Activated naive CD4-positive, alpha-beta T cell treated with anti-CD3 and anti-CD28 coated beads, Interleukin-2, amount 50 U/mL, for 72 hours (primary cell): ENCODE results near the gene CLEC4M. TPM values are rescaled to one million over a fixed set of nuclear protein-coding genes. Genes with fewer than 3 reads are reported as not detected.
"Not testable (repeated sequence)": the region's sequence is repeated elsewhere in the genome, so short reads cannot be mapped to it uniquely, and the experiment has no call there.

Experiments
- ATAC-seq, 2 donors: fragments of 150-1000 bp; cut with Tn5 transposase; 2 replicates each; pipeline ENCODE4 v1.10.0; 2021; ENCODE audit warnings: mild to moderate bottlenecking in 2 of 2, moderate library complexity in 2 of 2
- DNase-seq, 2 donors: peaks; one replicate each; pipeline ENCODE4 v3.0.0; 2021 to 2022; ENCODE audit warnings: low spot score in 2 of 2
- H3K27ac Mint-ChIP-seq, 2 donors: one replicate each; pipeline ENCODE4 v1.8.0; 2022; ENCODE audit warnings: mild to moderate bottlenecking in 2 of 2, mixed read lengths in 2 of 2
- H3K36me3 Mint-ChIP-seq, 2 donors: one replicate each; pipeline ENCODE4 v1.8.0; 2022; ENCODE audit warnings: mixed read lengths in 2 of 2
- H3K9me3 Mint-ChIP-seq, 2 donors: one replicate each; pipeline ENCODE4 v1.8.0; 2022; ENCODE audit warnings: mixed read lengths in 2 of 2
- total RNA-seq, 2 donors: library from RNA; stranded (reverse); gene quantifications; one replicate each; pipeline ENCODE4 v1.2.3, GENCODE V29; 2022

The CLEC4M gene
- total RNA-seq, 2 donors from 2014 or later, result not detected

GRCh38 chr19:7787141-7787540 is 24.1 kb downstream of the CLEC4M start:
- DNase-seq (no peak), ATAC-seq (no peak)
- H3K36me3 Mint-ChIP-seq, result peaks cover 6 to 8% of the 10 kb centered on the region in 2 donors
- H3K9me3 Mint-ChIP-seq, result peaks cover 0 to 6% of the 10 kb centered on the region in 2 donors
- H3K27ac Mint-ChIP-seq, result no peak overlapping the region

DNA sequence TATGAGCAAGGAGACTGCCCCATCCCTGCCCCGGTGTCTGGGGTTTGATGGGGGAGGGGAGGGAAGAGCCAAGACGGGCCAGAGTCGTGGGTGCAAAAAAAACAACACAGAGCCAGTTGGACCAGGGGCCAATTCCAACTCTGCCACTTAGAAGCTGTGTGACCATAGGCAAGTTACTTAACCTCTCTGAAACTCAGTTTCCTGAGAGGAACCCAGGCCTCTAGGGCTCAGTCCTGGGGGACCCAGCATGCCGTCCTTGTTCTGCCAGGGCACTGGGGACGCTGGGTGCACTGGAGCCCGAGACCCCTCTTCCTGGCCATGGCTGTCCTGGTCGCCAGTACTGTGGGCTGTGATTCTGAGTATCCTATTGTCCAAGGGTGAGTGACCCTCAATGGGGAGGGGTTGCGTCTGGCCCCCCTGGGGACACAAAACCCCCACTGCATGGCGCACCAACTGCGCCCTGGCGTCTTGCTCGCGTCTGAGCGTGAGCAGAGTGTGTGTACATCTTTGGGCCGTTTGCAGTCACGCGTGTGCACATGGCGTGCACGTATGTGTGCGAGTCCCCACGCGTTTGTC is 24.6 kb downstream of the CLEC4M start:
- ATAC-seq (no peak), DNase-seq (no peak)
- H3K36me3 Mint-ChIP-seq, result peaks cover 6 to 8% of the 10 kb centered on the region in 2 donors
- no peak overlapping the region for H3K27ac Mint-ChIP-seq
- H3K9me3 Mint-ChIP-seq, result peaks cover 0 to 6% of the 10 kb centered on the region in 2 donors

DNA sequence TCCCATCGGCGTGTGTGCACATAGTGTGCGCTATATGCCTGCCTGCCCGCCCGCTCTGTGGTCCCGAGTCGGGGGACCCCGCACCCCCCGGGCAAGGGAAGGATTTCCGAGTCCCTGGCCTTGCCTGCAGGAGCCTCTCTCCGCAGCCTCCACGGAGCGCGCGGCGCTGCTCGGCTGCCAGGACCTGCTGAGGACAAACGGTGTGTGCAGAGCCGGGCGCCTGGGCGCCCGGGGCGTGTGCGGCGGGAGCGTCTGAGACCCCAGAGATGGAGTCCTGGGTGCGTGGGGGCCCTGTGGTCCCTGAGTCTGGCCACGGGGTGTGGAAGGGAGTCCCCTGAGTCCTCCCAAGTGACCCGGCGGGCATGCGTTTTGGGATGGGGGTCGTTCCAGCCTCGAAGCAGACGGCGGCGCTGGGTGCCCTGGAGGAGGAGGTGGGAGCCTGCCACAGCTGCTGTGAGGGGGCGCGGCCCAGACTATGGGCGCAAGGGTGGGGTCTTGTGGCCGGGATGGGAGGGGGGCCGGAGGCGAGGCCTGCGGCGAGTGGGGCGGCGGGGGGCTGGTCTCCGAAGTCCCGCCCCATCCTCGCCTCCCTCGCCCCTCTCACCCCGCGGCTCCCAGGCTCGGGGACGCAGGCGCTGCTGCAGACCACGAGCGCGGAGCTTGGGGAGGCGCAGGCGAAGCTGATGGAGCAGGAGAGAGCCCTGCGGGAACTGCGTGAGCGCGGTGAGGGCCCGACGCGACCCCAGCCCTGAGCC is 25.3 kb downstream of the CLEC4M start:
- no peak for DNase-seq
- peaks cover 6 to 8% of the 10 kb centered on the region in 2 donors for H3K36me3 Mint-ChIP-seq
- no peak overlapping the region for H3K27ac Mint-ChIP-seq
- H3K9me3 Mint-ChIP-seq, result peaks cover 0 to 6% of the 10 kb centered on the region in 2 donors
- no peak for ATAC-seq

GRCh38 chr19:7788933-7789323 is 25.9 kb downstream of the CLEC4M start:
- ATAC-seq, result peak in 1 of 2 donors; percentile 20
- no peak overlapping the region for H3K27ac Mint-ChIP-seq
- no peak for DNase-seq
- H3K9me3 Mint-ChIP-seq, result peaks cover 0 to 6% of the 10 kb centered on the region in 2 donors
- peaks cover 3 to 8% of the 10 kb centered on the region in 2 donors for H3K36me3 Mint-ChIP-seq

DNA sequence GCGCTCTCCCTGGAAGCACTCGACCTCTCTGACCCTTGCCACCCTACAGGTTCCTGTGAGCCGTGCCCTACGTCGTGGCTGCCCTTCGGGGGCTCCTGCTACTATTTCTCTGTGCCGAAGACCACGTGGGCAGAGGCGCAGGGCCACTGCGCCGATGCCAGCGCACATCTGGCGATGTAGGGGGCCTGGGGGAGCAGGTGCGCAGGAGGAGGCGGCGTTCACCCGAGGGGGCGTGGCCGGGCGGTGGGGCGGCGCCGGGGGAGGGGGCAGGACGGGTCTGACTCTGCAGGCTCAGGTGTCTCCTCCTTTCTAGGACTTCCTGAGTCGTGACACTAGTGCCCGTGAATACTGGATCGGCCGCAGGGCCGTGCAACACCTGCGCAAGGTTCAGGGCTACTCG is 26.4 kb downstream of the CLEC4M start:
- ATAC-seq (peak; percentile 16 to 55), DNase-seq (no peak)
- no peak overlapping the region for H3K27ac Mint-ChIP-seq
- peaks cover 0 to 6% of the 10 kb centered on the region in 2 donors for H3K9me3 Mint-ChIP-seq
- peaks cover 0 to 8% of the 10 kb centered on the region in 2 donors for H3K36me3 Mint-ChIP-seq

DNA sequence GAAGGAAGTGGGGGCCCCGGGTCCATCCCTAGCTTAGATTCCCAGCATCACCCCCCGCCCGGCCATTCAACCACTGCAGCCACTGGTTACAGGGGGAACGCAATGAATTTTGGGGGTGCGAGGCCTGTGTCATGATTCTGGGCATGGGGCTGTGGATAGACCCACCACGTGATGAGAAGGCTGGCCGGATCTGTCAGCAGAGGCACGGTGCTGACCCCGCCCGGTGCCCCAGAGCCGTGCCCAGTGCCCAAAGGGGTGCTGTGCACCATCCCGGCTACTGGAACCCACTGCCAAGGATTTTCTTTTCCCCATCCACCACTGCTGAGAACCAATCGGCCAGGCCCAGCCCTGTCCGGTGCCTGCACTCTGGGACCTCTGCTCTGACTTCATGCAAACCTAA is 27.4 kb downstream of the CLEC4M start:
- Mint-ChIP-seq H3K9me3 (no peaks in the 10 kb centered on the region), H3K36me3 (peaks cover 0 to 3% of the 10 kb centered on the region in 2 donors), H3K27ac (no peak overlapping the region)
- DNase-seq (no peak), ATAC-seq (no peak)

DNA sequence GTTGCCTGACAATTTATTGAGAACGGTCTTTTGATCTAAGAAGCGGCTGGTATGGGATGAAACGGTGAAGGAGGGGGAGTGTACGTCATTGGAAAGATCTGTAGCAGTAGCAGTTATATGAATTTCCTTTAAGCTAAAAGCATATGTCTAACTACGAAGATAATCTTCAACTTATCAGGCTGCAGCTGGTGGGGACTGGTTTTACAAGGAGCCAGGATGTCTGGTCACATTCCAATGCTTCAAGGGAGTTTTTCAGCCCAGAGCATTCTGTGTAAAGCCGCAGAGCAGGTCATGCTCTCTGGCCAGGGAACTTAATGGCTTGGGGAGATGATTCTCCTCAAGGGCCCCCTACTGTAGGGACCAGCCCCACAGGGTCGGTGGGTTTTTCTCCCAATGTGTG is 29.2 kb downstream of the CLEC4M start:
- Mint-ChIP-seq H3K9me3 (no peaks in the 10 kb centered on the region), H3K36me3 (no peaks in the 10 kb centered on the region), H3K27ac (no peak overlapping the region)
- no peak for ATAC-seq
- DNase-seq, result no peak

- not testable (repeated sequence) for H3K27ac Mint-ChIP-seq, H3K36me3 Mint-ChIP-seq, ATAC-seq, DNase-seq, H3K9me3 Mint-ChIP-seq
Observed at GRCh38 chr19:7792701-7793100, 29.7 kb downstream of the CLEC4M start.

DNA sequence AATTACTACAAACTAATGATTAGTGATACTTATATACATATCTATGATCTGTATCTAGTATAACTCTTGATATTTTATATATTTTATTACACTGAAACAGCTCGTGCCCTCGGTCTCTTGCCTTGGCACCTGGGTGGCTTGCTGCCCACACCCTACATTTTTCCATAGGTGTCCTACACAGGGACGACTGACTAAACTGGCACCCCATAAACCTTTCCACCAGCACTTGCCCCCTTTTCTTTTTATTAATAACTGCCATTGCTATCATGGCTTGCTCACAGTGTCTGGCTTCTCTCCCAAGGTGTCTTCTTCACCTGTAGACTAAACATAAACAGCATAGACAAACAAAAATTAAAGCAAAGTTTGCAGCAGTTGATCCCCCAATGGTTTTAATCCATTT is 30.4 kb downstream of the CLEC4M start:
- DNase-seq (no peak), ATAC-seq (no peak)
- no peaks in the 10 kb centered on the region for H3K36me3 Mint-ChIP-seq
- H3K27ac Mint-ChIP-seq, result no peak overlapping the region
- no peaks in the 10 kb centered on the region for H3K9me3 Mint-ChIP-seq

- DNase-seq, result no peak
- Mint-ChIP-seq H3K9me3 (no peaks in the 10 kb centered on the region), H3K36me3 (no peaks in the 10 kb centered on the region), H3K27ac (no peak overlapping the region)
- ATAC-seq, result no peak
Observed at GRCh38 chr19:7795555-7796161, 32.6 kb downstream of the CLEC4M start.

DNA sequence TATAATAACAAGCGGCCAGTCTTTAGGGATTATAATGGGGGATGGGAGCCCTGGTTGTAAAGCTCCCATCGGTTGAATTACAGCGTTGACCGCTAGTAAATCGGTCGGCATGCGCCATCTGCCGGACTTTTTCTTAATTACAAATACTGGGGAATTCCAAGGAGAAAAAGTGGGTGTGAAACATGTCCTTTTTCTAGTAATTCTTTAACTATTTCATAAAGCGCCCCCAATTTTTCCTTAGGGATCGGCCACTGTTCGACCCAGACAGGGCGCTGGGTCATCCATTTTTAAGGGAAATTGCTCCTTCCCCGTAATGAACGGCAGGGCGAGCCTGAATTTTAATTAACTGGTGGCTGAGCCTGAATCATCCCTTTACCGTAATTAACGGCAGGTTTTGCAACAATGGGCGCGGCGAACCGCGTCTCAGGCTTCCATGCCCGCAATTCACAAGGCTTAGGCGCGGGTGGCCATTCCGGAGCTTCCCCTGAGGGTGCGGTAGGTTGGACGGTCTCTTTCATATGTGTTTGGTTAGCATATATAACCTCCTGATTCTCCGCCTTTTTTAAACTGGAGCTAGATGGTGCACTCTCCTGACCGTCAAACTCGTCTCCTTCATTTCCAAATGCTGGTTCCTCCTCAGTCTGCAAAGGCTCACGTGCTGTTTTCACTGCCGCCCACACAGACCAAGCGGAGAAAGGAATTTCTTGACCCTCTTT is 36.8 kb downstream of the CLEC4M start:
- ATAC-seq (peak; percentile 67 to 92), DNase-seq (peak; percentile 67 to 79)
- no peaks in the 10 kb centered on the region for H3K36me3 Mint-ChIP-seq
- H3K27ac Mint-ChIP-seq, result no peak overlapping the region
- no peaks in the 10 kb centered on the region for H3K9me3 Mint-ChIP-seq

GRCh38 chr19:7801020-7801570 is 38.1 kb downstream of the CLEC4M start:
- no peak for ATAC-seq

GRCh38 chr19:7806234-7806633 is 43.2 kb downstream of the CLEC4M start:
- peaks cover 7 to 9% of the 10 kb centered on the region in 2 donors for H3K9me3 Mint-ChIP-seq
- H3K36me3 Mint-ChIP-seq, result peaks cover 7 to 10% of the 10 kb centered on the region in 2 donors
- no peak overlapping the region for H3K27ac Mint-ChIP-seq
- ATAC-seq, result no peak
- no peak for DNase-seq

More at GRCh38 chr19:7801020-7801570, 38.1 kb downstream of the CLEC4M start:
- Mint-ChIP-seq H3K9me3 (no peaks in the 10 kb centered on the region), H3K27ac (no peak overlapping the region), H3K36me3 (no peaks in the 10 kb centered on the region)
- no peak for DNase-seq

DNA sequence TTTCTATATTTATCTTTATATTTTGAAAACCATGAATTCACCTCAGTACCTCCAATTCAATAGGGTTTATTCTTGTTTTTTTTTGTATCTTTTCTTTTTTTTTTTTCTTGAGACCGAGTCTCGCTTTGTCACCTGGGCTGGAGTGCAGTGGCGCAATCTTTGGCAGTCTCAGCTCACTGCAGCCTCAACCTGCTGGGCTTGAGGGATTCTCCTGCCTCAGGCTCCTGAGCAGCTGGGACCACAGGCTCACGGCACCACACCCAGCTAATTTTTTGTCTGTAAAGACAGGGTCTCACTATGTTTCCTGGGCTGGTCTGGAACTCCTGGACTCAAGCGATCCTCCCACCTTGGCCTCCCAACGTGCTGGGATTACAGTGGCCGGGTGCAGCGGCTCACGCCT is 43.8 kb downstream of the CLEC4M start:
- ATAC-seq (no peak), DNase-seq (no peak)
- Mint-ChIP-seq H3K36me3 (peaks cover 13 to 16% of the 10 kb centered on the region in 2 donors), H3K27ac (no peak overlapping the region), H3K9me3 (peaks cover 10 to 15% of the 10 kb centered on the region in 2 donors)

DNA sequence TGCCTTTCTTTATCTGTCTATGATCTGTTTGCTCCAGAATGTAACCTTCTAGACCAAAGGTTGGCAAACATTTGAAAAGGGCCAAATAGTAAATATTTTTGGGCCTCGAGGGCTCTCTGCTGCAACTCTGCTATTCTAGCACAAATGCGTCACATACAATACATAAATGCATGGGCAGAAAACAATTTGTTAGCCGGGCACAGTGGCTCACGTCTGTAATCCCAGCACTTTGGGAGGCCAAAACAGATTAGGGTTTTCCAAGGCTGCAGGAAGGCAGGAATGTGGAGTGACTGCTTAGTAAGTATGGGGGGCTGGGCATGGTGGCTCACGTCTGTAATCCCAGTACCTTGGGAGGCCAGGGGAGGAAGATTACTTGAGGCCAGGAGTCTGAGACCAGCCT is 45.1 kb downstream of the CLEC4M start:
- ATAC-seq (no peak), DNase-seq (no peak)
- H3K27ac Mint-ChIP-seq, result peak overlapping the region in 1 of 2 donors; percentile 57
- H3K36me3 Mint-ChIP-seq, result peaks cover 18 to 20% of the 10 kb centered on the region in 2 donors
- H3K9me3 Mint-ChIP-seq, result peaks cover 10 to 20% of the 10 kb centered on the region in 2 donors

GRCh38 chr19:7811989-7812388 is 48.9 kb downstream of the CLEC4M start:
- no peak for ATAC-seq
- peaks cover 14 to 33% of the 10 kb centered on the region in 2 donors for H3K9me3 Mint-ChIP-seq
- H3K27ac Mint-ChIP-seq, result no peak overlapping the region
- DNase-seq, result no peak
- H3K36me3 Mint-ChIP-seq, result peaks cover 18 to 39% of the 10 kb centered on the region in 2 donors

DNA sequence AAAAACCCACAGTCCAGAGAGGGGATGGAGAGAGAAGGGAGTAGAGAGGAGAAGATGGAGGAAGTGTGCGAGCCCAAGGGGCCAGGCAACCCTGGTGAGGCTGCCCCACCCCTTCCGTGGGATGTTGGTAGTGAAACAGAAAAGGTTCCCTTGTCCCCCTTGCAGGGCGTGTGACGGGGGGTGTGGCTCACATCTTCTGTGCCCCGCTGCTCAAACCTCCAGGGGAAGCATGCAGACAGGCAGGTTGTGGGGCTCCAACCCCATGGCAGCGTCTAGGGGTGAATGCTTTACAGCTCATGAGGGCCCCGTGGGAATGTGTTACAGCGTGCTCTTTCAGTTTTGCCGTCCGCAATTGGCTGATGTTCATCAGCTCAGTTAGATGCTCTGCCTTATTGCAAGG is 52.3 kb downstream of the CLEC4M start:
- DNase-seq, result no peak
- H3K27ac Mint-ChIP-seq, result no peak overlapping the region
- H3K9me3 Mint-ChIP-seq, result peaks cover 14 to 33% of the 10 kb centered on the region in 2 donors
- ATAC-seq, result peak in 1 of 2 donors; percentile 57
- H3K36me3 Mint-ChIP-seq, result peaks cover 24 to 49% of the 10 kb centered on the region in 2 donors
